T-helper 1 cell (primary cell): ENCODE data around the gene MID1.

Experiments used
- DNase-seq, 5 donors: peaks; one replicate each; pipeline ENCODE4 v3.0.0-alpha.2; 2012 to 2020

MID1 gene

DNA sequence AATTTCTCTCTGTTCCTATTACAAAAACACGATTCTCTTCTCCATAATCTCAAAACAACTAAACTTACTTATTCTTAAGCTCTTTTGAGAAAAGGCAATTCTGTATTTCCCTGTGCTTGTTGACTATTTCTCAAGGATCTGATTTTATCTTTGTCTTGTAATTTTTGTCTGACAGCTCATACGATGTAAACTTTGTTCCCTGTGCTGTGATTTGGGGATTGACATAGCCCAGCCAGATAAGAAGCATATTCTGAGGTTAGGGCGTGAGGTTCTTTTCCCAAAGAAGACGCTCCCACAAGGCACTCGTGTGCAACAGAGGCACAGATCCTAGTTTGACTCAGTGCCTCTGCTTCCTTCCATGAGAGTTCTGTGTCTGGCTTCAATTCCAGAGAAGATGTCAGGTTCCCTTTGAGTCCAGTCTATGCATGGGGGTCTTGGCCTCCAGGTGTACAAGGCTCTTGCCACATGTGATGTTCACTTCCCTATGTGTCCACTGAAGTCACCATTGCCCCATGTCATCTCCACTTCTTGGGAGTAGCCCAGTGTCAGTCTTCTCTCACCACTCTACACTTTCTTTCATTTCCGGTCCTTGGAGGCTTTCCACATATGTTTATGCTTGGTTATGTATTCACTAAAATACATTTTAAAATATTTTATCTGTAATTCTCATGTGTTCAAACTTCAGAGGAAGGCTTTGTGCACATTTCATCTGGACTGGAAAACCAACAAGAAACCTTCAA, 94.8 kb downstream of the MID1 start:
- no peak for DNase-seq

DNA sequence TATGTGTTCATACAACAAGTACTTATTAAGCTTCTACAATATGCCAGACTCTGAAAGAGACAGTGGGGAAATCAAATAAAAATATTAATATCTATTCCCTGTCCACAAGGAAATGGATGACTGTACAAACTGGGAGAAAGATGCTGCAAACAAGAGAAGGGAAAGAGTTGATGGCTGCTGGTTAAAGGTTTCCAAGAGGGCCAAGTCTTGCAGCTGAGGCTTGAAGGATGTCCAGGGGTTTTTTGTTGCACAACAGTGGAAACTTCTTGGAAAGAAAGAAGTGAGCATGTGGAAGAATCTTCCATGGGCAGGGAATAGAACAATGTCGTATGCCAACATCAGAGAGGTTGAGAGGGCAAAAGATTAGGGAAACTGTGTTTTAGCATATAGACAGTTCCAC, 95.8 kb downstream of the MID1 start:
- DNase-seq: no peak

DNA sequence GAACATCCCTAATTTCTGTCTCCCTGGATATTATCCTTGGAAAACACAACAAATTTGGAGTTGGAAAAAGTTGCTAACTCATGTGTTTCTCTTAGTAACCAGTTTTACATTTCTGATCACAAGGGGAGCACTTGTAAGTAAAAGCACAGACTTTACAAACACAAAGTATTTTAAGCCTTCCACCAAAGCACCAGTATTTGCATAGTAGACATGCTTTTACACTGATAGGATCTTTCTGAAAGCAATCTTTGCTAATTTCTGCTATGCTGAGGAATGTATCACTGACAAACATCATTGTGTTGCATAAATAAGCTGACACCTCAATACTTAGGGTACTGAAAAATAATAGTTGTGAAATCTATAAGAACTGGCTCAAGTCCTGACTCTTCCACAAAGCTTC, 100.6 kb downstream of the MID1 start:
- DNase-seq: no peak

DNA sequence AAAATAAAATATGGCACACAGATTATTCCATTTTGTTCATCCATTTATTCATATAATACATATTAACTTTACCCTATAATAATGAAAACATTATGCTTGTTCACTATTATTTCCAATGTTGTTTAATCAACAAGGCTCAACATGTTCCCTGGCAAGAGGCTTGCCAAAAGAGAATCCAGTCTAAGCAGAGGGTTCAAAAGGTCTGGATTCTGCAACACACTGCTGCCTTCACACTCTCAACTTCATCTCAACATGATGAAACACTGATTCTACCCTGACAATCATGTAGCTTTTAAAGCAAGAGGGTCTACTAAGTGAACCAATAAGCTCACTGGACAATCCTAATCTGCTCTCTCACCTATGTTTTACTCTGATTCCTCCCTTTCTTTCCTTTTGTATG, 101.1 kb downstream of the MID1 start:
- no peak for DNase-seq

DNA sequence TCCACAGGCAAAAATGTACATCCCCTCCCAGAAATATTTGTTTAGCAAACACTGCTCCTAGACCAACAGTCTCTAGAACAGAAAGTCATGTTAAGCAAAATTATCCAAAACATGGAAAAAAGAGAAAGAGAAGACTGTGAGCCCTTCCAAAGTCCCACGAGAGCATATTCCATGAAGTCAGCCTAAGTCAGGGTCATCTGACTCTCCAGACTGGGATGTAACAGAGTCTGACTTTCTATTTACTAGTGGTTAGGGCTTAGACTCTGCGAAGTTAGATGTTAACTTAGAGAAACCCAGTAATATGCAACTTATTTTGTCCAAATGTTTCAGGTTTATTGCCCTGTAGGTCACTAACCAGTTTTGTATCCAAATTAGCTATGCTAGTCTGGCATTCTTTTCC, 102.3 kb downstream of the MID1 start:
- no peak for DNase-seq

DNA sequence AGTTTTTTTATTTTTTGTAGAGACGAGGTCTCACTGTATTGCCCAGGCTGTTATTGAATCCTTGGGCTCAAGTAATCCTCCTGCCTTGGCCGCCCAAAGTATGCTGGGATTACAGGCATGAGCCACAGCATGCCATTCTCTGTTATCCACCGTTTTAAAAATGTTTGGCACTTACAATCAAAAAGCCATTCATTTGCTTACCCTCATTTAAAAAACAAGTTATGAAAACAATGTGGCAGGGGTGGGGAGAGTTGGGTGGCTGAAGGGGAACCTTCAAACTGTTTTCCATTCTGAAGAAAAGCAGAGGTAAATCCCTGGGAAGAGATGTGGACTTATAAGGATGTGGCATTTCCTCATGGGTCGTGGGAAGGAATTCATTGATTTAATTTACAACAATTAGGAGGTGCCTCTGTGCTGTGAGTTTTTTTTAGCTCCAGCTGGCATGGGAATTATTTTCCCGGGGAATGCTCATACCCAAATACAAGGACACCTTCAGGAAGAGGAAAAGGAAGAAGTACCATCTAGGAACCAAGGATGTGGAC, 103.5 kb downstream of the MID1 start:
- DNase-seq: no peak

DNA sequence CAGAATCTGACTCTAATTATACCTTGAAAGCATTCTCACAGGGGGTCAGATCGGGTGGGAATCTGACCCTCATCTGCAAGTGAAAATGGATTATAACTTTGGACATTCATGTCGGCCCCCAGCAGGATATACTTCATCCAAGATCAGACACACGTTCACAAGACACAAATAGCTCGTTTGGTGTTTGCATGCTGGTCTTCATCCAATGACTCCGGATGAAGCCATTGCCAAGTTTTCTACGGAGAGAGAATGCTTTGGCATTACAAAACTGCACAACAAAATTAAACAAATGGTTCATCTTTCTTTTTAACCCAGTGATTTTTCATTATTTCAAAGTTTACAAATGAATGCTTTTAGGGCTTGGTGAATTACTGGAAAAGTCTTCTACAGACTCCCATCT, 105.5 kb downstream of the MID1 start:
- DNase-seq: no peak

DNA sequence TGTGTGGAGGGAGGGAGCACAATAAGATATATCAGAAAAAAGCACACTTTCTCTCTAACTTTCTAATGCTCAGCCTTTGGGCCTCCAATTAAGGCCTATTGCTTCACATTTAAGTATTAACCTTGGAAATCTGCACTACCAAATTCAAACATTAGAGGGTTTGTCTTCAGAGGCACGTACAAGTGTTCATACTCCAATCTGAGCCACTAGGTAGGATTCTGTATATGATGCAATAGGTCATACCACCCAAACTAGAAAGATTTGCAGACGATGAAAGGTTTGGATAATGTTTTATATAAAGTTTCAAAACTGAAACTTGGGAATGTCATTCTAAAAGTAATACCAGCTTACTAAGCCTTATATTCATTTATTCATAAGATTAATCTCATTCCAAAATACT, 106.4 kb downstream of the MID1 start:
- DNase-seq: no peak

DNA sequence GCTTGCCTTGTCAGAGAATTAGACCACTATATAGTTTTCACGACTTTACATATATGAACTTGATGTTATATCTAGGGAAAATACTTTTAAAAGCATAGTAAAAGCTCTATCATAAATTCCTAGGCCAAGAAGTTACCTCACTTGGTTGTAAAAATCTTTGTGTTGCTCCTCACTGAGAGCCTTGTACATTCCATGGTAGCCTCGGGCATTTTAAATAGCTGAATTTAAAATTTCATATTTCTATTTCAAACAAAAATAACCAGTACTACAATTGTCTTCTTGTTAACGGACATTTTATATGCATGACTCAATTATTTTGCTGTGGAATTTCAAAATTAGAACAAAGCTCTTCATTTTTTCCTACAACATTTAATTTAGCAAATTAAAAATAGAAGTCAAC, 107.6 kb downstream of the MID1 start:
- DNase-seq: no peak

DNA sequence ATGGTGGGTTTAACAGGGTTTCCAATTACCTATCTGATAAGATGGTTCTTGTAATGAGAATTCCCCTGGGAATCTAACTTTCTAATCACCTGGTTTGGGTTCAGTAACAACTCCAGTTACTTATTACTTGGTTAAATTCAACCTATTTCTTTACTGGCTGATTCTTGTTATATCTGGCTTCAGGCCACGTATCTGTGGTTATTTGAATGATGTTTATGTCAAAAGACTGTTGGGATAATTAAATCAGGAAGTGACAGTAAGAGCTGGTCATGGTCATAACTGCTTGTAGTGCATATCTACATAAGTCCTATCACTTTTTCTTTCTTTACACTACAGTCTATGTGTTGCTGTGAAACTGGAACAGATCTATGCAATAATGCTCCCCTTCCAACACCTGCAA, 108.1 kb downstream of the MID1 start:
- no peak for DNase-seq

DNA sequence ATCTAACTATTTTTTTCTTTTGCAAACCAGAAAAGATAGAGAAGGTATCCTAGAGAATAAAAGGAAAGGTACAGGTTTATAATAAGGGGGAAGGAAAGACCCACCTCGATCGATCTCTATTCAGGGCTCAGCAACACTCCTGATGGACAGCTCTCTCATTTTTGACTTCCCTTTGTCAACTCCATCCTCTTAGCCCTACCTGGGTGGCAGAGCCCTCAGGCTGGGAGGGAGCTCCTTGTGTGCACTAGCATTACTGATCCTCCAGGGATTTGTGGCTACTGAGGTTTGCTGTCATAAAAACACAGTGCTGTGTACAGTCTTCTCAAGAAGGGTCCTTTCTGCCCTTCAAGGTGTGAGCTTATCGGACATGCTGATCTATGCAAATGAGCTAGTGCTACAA, 111.0 kb downstream of the MID1 start:
- no peak for DNase-seq

DNA sequence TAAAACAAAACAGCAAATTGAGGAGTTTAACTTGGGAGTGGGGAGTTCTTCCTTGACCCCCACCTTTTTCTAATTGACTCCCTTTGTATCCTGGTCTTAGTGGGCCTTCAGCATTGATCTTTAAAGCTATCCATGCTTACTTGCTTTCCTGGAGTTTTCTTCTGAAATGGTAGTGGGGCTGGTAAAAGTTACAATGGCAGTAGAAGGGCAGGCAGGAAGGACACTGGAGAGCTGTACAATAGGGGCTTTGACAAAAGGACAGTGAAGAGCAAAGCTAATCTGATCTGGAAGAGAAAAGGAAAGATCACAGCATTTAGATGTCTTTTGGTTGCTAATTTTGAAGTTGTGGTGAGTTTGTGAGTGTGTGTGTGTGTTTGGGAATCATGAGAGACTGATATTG, 111.5 kb downstream of the MID1 start:
- DNase-seq: no peak

DNA sequence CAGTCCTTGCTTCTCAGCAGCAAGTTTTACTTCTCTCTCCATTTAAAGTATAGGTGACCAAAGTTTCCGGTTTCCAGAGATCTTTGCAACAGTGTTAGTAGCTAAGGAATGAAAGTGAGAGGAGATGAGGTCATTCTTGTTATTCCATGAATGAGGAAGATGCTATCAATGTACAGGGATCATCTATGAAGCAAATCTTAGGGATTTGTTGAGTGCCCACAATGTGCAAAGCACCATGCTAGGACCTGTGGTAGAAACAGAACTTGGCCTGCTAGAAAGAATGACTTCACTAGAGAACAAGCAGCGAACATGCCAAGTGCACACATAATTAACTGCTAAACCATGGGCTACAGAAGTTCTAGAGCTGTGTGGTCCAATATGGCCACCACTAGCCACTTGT, 112.5 kb downstream of the MID1 start:
- DNase-seq: no peak

DNA sequence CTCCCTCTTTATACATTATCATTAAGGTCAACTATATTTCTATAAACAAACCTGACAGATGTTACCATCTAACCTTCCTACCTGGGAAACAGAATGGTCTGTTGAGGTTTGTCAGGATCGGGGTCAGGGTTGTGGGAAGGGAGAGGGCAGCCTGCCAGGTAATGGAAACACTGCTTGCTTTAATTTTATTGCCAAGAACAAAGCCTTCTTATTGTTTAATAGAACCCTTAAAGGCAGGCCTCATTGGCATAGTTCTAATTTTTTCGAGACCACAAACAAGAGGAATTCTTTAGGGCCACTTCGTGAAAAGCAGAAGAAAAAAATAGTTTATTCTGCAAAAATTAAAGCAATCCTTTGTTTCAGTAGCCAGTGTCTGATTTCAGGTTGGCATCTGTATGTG, 113.2 kb downstream of the MID1 start:
- no peak for DNase-seq

DNA sequence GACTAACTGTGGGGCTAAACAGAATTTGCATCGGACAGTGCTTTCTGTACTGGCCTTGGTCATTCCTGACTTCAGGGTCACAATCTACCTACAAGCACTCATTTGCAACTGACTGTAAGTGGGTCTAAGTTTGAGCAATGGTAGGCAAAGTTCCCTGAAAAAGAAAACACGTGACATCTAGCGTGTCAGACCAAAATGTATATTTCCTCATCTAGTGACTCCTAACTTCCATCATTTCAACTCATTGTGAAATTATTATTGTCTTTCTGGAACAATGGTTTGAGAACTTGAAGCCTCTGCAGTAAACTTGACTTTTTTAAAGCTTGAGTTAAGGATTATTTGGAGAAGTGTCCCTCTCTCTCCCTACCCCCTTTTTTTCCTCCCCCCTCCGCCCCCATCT, 113.6 kb downstream of the MID1 start:
- no peak for DNase-seq

DNA sequence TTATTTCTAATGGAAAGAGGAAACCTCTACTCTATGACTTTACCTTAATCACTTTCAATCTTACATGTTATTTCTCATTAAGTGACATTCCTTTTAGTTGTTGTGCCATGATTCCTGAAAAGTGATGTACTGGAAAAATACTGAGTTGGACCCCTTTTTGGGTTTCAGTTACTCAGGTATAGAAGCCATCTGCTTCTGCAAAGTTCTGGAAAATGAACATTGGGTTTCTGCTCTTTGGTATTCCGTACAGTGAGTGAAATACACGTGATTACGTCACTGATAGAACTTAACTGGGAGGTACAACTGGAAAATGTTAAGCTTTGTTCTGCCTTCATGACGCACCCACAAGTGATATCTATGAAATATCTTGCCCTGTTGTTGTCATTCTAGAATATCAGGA, 114.7 kb downstream of the MID1 start:
- no peak for DNase-seq

DNA sequence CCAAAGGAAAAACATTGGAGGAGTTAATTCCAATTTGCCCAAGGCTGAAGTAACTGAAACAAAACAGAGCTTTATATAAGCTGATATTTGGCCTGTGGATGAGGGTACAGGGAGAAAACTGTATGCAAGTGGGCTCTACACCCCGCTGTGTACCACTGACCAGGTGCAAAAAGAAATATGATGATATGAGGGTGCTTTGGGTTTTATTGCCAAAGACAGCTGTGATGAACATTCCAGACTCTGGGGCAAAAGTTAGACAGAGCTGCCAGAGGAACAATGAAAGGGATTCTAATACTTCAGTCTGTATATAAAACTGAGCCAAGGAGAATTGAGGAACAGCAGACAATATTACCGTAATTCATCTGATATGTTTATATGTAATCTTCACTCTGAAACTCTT, 117.4 kb downstream of the MID1 start:
- DNase-seq: no peak

DNA sequence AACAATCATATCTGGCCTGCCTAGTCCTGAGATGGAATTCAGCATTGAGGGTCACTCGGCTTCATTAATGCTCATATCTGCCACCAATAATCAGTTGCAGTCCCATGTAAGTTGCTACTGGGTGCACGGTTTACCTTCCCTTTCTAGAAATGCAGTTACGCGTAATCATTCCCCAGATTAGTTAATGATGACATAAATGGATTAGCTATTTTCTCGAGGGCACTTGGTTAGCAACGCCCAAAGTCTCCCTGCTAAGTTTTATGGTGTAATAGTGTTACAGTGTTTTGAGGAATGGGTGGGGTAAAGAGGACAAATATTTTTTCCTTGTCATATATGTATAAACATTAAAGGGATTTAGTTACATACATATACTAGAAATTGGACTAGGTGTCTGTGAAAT, 118.8 kb downstream of the MID1 start:
- no peak for DNase-seq

DNA sequence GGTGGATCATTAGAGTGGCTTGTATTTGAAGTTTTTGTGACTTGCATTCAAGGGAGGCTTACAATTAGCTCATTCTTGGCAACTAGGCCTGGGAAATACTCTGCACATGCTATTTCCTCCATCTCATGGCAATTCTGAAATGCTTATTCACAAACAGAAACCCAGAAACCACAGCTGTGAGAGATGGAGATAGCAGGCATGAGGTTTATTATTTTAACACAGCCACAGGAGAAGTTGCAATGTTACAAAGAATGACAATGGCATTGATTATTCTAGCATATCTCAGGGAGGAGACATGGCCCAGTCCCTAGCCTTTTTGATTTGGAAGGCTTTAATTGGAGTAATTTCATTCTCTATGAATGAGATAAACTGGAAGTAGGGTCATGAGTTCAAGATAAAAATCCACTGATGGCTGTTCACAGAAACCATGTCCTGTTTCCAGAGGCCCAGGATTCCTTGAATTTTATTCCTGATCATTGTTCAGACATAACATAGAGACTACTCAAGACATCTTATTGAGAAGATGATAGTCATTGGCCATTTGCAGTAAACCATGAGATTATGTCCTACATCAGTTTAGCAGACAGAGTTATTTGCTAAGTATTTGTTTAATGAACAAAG, 123.9 kb downstream of the MID1 start:
- DNase-seq: no peak

DNA sequence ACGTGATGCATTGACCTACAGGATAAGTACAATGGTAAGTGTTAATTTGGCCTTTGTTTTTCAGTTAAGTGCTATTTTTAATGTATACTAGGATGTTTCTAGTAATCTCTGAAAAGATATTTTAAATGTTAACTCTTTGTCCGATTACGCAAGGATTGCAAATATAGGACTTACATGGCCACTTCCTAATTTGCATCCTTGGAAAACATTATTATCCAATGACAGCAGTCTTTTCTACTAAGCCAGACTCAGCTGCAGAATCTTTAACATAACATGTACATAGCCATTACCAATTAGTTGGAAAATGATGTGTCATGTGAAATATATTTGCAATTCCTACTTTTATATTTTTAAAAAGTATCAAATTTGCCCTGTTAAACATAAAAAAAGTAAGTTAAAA, 124.7 kb downstream of the MID1 start:
- no peak for DNase-seq

DNA sequence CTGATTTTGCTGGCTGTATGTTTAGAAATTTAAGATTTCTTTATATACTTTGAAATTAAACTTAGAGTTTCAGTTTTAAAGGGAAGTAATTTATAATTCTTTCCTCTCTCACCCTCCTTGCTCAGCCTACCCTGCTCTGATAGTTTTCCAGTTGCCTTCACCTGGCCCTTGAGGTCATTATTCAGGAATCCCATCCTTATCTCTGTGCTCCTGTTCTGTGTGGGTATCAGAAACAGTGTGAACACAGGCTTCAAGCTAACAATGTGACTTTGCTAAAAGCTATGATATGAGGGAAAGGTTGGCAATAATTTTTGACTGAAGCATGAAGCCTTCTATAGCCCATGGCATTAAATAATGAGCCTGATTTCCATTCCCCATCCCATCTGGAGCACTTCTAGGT, 128.1 kb downstream of the MID1 start:
- no peak for DNase-seq

DNA sequence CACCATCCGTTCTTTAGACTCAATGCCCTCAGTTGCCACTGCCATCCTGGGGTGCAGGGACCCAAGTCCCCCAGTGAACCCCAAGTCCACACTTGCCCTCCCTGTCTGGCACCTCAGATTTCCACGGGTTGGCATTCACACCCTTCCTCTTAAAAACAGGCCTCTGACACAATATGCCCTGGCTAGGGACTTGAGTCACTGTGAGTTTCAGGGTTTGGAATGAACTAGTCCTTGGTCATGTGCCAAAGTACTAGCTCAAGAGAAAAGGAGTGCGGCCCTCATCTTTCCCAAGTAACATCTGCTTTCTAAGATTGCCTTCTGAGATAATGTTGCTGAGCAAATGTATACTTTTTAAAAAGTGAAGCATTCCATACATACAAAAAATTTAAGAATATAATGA, 134.0 kb downstream of the MID1 start:
- DNase-seq: no peak

DNA sequence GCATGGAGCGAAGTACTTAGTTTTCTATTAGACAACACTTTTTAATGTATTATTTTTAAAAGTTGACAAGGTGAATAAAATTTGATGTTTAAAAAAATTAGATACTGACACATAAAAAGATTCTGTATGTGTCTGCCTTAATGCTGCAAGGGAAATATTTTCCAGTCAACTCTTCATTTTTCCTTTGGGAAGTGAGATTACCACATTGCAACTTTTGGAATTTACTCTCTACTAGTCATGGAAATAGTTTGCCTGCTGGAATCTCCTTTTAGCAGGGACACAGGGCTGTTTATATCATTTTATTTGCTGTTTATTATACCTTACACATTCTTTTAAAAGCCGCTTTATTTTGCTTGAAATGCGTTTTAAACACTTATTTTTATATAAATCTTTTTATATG, 135.1 kb downstream of the MID1 start:
- no peak for DNase-seq

DNA sequence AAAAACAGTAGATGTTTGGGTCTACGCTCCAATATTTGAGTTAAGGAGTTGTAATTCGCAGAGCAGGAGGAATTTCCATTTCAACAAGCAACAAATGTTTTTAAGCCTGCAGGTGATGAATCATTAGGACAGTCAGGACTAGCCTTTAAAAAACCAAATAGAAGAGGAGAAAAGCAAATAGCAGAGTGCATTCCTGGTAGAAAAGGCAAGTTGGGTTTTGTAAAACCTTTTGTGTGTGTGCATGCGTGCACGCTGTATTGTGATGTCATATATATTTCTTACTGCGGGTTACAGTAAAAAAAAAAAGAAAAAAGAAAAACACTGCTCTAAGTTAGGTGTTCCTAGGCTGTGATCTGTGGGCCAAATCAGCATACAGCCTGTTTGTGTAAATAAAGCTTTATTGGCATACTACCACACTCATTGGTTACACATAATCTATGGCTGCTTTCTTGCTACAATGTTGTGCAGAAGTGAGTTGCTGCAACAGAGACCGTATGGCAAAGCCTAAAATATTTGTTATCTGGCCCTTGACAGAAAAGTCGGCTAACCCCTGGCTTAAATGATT, 135.6 kb downstream of the MID1 start:
- no peak for DNase-seq
